K562 (cell line): ENCODE results near the gene TYW1B. TPM values are rescaled to one million over a fixed set of nuclear protein-coding genes. Genes with fewer than 3 reads are reported as not detected.

Source experiments
- RCOR1 ChIP-seq, 2 experiments: IDR thresholded peaks; 2 replicates each; pipeline ENCODE4 v1.6.1; 2012; ENCODE audit warnings: low read depth in 2 of 2, low read length in 2 of 2, borderline replicate concordance in 1 of 2, improper control_type of control experiment in 1 of 2
- polyA plus RNA-seq, 8 experiments: library from polyadenylated mRNA; depleted of rRNA in 4 of 8; stranded (reverse) in 5 of 8; unstranded in 3 of 8; fragments of >200 nt; fragmentation: Nextera tagmentation in 2 of 8; fragmentation: Illumina TruSeq in 1 of 8; extraction: Ambion mirVana in 2 of 8; extraction: Trizol in 1 of 8; gene quantifications; 2 replicates each; pipeline versions ENCODE4 v1.2.1 to v1.2.3, GENCODE V29; 2011 to 2014; ENCODE audit warnings: inconsistent platforms in 1 of 8, missing spikeins in 1 of 8
- total RNA-seq, 7 experiments: library from RNA; depleted of rRNA in 6 of 7; stranded (reverse); fragments of >200 nt in 6 of 7; fragmentation: Illumina TruSeq in 2 of 7; extraction: Trizol in 2 of 7; gene quantifications; 2 replicates each; pipeline versions ENCODE4 v1.2.1 to v1.2.3, GENCODE V29; 2011 to 2021; ENCODE audit warnings: low replicate concordance in 1 of 7
- TF ChIP-seq, protein P1 (sequence below), 2 experiments: fragments of 450-650 bp; formaldehyde crosslinking in 1 of 2; IDR thresholded peaks; 2 replicates each; pipeline versions ENCODE4 v1.4.0 to v1.6.1; 2014 to 2020; ENCODE audit warnings: mild to moderate bottlenecking in 2 of 2, borderline replicate concordance in 1 of 2, low read depth in 1 of 2

The TYW1B gene
- total and polyA plus RNA-seq, 9 of the 15 experiments (the other 6 are each of a cell fraction or from before 2014, with no cell fraction given): 5.8 to 14.7 (median 9.8) TPM

DNA sequence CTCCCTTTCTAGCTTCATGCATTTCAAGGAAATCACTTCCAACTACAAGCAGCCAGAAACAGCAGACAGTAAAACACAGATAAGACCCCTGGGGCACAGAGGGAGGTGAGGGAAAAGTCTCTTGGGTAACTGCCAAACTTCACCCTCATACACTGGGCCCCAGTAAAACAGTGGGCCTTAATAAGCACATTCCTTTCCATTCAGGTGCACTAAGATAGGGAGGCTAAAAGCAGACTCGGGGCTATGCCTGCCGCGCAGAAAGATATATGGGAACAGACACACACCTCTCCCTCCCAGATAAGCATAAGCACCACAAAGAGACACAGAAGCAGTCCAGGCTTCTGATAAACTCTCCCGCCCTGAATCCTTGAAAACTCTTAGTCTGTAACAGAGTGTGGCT, 117.0 kb downstream of the TYW1B start (continued):
- TF ChIP-seq, protein P1, sequence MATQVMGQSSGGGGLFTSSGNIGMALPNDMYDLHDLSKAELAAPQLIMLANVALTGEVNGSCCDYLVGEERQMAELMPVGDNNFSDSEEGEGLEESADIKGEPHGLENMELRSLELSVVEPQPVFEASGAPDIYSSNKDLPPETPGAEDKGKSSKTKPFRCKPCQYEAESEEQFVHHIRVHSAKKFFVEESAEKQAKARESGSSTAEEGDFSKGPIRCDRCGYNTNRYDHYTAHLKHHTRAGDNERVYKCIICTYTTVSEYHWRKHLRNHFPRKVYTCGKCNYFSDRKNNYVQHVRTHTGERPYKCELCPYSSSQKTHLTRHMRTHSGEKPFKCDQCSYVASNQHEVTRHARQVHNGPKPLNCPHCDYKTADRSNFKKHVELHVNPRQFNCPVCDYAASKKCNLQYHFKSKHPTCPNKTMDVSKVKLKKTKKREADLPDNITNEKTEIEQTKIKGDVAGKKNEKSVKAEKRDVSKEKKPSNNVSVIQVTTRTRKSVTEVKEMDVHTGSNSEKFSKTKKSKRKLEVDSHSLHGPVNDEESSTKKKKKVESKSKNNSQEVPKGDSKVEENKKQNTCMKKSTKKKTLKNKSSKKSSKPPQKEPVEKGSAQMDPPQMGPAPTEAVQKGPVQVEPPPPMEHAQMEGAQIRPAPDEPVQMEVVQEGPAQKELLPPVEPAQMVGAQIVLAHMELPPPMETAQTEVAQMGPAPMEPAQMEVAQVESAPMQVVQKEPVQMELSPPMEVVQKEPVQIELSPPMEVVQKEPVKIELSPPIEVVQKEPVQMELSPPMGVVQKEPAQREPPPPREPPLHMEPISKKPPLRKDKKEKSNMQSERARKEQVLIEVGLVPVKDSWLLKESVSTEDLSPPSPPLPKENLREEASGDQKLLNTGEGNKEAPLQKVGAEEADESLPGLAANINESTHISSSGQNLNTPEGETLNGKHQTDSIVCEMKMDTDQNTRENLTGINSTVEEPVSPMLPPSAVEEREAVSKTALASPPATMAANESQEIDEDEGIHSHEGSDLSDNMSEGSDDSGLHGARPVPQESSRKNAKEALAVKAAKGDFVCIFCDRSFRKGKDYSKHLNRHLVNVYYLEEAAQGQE (IDR thresholded peaks at IDR 0.05; ENCODE audit: borderline replicate concordance): peak; percentile 4; the same call in 1 of the 2 replicates
- TF ChIP-seq, protein P1 (CRISPR knock-in tag; IDR thresholded peaks at IDR 0.05; ENCODE audit: low read depth): no peak
- TF ChIP-seq RCOR1 (IDR thresholded peaks at IDR 0.05; ENCODE audit: borderline replicate concordance in 1 of 2, low read depth in 2 of 2, low read length in 2 of 2): peak in 1 of 2 experiments; percentile 92; a peak in 3 of 4 replicates
